GM19324 (cell line): ENCODE results near the gene TLE3.
"Not testable (repeated sequence)": the region's sequence is repeated elsewhere in the genome, so short reads cannot be mapped to it uniquely, and the experiment has no call there.

Source experiments
- ATAC-seq: cut with Tn5 transposase; IDR thresholded peaks from one replicate; pipeline ENCODE4 v1.9.1; 2021; ENCODE audit warnings: mild to moderate bottlenecking, moderate library complexity; ENCODE audit not compliant: unreplicated experiment, low FRiP score

TLE3 gene

GRCh38 chr15:70127288-70127746 is 29.6 kb upstream of the TLE3 start:
- no peak for ATAC-seq

- ATAC-seq, result no peak
Observed at GRCh38 chr15:70126362-70126761, 28.6 kb upstream of the TLE3 start.

GRCh38 chr15:70125605-70126004 is 27.9 kb upstream of the TLE3 start:
- ATAC-seq, result no peak

GRCh38 chr15:70121624-70122302 is 24.0 kb upstream of the TLE3 start:
- ATAC-seq, result no peak

GRCh38 chr15:70120958-70121623 is 23.4 kb upstream of the TLE3 start:
- ATAC-seq, result no peak

GRCh38 chr15:70119911-70120508 is 22.3 kb upstream of the TLE3 start:
- no peak for ATAC-seq

- ATAC-seq, result no peak
Observed at GRCh38 chr15:70118599-70118998, 20.9 kb upstream of the TLE3 start.

- ATAC-seq, result no peak
Observed at GRCh38 chr15:70116317-70116716, 18.6 kb upstream of the TLE3 start.

- ATAC-seq, result no peak
Observed at GRCh38 chr15:70114221-70114620, 16.5 kb upstream of the TLE3 start.

GRCh38 chr15:70113304-70113700 is 15.6 kb upstream of the TLE3 start:
- no peak for ATAC-seq

- ATAC-seq, result not testable (repeated sequence)
Observed at GRCh38 chr15:70112572-70113303, 15.0 kb upstream of the TLE3 start.

- ATAC-seq, result no peak
Observed at GRCh38 chr15:70112074-70112395, 14.3 kb upstream of the TLE3 start.

- no peak for ATAC-seq
Observed at GRCh38 chr15:70111203-70112073, 13.7 kb upstream of the TLE3 start.

GRCh38 chr15:70109978-70110377 is 12.3 kb upstream of the TLE3 start:
- no peak for ATAC-seq

- no peak for ATAC-seq
Observed at GRCh38 chr15:70109531-70109930, 11.8 kb upstream of the TLE3 start.

- ATAC-seq, result no peak
Observed at GRCh38 chr15:70103880-70104626, 6.3 kb upstream of the TLE3 start.

GRCh38 chr15:70102827-70103226 is 5.1 kb upstream of the TLE3 start:
- ATAC-seq, result no peak

- ATAC-seq, result no peak
Observed at GRCh38 chr15:70101459-70102113, 3.9 kb upstream of the TLE3 start.
